ENCODE results near the gene ADAMTSL3.
"Not testable (repeated sequence)": the region's sequence is repeated elsewhere in the genome, so short reads cannot be mapped to it uniquely, and the experiment has no call there.

DNA sequence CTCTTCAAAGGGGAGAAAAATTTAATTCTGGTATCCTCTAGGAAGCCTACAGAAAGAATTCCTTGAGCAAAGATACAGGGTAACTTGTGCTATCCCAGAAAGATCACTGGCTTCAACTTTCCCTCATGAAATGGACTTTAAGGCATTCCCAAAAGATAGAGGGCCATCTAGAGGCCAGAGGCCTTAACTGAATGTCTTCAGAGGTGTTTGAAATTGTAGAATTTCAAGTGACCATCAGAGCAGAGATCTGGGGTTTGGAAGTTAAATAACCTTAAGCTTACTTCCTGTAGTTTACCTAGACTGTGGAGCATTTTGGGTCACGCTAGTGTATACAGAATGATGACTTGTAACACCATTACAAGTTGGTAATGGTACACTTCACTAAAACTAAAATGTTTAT is 400.6 kb downstream of the ADAMTSL3 start:
- TF ChIP-seq, protein P1, sequence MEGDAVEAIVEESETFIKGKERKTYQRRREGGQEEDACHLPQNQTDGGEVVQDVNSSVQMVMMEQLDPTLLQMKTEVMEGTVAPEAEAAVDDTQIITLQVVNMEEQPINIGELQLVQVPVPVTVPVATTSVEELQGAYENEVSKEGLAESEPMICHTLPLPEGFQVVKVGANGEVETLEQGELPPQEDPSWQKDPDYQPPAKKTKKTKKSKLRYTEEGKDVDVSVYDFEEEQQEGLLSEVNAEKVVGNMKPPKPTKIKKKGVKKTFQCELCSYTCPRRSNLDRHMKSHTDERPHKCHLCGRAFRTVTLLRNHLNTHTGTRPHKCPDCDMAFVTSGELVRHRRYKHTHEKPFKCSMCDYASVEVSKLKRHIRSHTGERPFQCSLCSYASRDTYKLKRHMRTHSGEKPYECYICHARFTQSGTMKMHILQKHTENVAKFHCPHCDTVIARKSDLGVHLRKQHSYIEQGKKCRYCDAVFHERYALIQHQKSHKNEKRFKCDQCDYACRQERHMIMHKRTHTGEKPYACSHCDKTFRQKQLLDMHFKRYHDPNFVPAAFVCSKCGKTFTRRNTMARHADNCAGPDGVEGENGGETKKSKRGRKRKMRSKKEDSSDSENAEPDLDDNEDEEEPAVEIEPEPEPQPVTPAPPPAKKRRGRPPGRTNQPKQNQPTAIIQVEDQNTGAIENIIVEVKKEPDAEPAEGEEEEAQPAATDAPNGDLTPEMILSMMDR (conservative IDR thresholded peaks at IDR 0.05; ENCODE audit: low read length), result peak; percentile 29
- TF ChIP-seq EZH2phosphoT487 (IDR thresholded peaks at IDR 0.05; ENCODE audit: borderline replicate concordance), result not testable (repeated sequence)
